ENCODE measurements around the gene NKD1. TPM values are rescaled to one million over a fixed set of nuclear protein-coding genes. Genes with fewer than 3 reads are reported as not detected.

The NKD1 gene
- total RNA-seq, 1 experiment from 2014 or later: 0.02 TPM

GRCh38 chr16:50515218-50515617, 33.0 kb upstream of the NKD1 start:
- Histone ChIP-seq H3K4me3 (no peak overlapping the region), H3K27ac (no peak overlapping the region), H3K36me3 (no peaks in the 10 kb centered on the region), H3K4me1 (no peaks in the 10 kb centered on the region), H3K27me3 (0 out of 2 replicates have a peak, but pooled peaks cover 3% of the 10 kb centered on the region), H3K9me3 (replicated peaks) (peaks cover 4% of the 10 kb centered on the region; the same call in 1 of the 2 replicates)
- no peak for DNase-seq

- Histone ChIP-seq H3K9me3 (replicated peaks) (peaks cover 4% of the 10 kb centered on the region; the same call in 1 of the 2 replicates), H3K27ac (no peak overlapping the region), H3K4me3 (no peak overlapping the region), H3K27me3 (0 out of 2 replicates have a peak, but pooled peaks cover 3% of the 10 kb centered on the region), H3K36me3 (no peaks in the 10 kb centered on the region), H3K4me1 (no peaks in the 10 kb centered on the region)
- no peak for DNase-seq
Observed at GRCh38 chr16:50516401-50516800, 31.8 kb upstream of the NKD1 start.

- H3K27ac ChIP-seq: no peak overlapping the region
- H3K4me3 ChIP-seq: no peak overlapping the region
- H3K4me1 ChIP-seq: no peaks in the 10 kb centered on the region
- H3K27me3 ChIP-seq: 0 out of 2 replicates have a peak, but pooled peaks cover 3% of the 10 kb centered on the region
- peaks cover 4% of the 10 kb centered on the region; the same call in 1 of the 2 replicates for H3K9me3 ChIP-seq (replicated peaks)
- H3K36me3 ChIP-seq: no peaks in the 10 kb centered on the region
- DNase-seq: no peak
Observed at GRCh38 chr16:50516890-50517289, 31.3 kb upstream of the NKD1 start.

- H3K27ac ChIP-seq: no peak overlapping the region
- 0 out of 2 replicates have a peak, but pooled peaks cover 3% of the 10 kb centered on the region for H3K27me3 ChIP-seq
- H3K36me3 ChIP-seq: no peaks in the 10 kb centered on the region
- DNase-seq: no peak
- H3K4me3 ChIP-seq: no peak overlapping the region
- no peaks in the 10 kb centered on the region for H3K4me1 ChIP-seq
- peaks cover 4% of the 10 kb centered on the region; the same call in 1 of the 2 replicates for H3K9me3 ChIP-seq (replicated peaks)
Observed at GRCh38 chr16:50517450-50518252, 30.5 kb upstream of the NKD1 start.

GRCh38 chr16:50519001-50519400, 29.2 kb upstream of the NKD1 start:
- no peak for DNase-seq
- Histone ChIP-seq H3K36me3 (no peaks in the 10 kb centered on the region), H3K4me3 (no peak overlapping the region), H3K27me3 (0 out of 2 replicates have a peak, but pooled peaks cover 3% of the 10 kb centered on the region), H3K27ac (no peak overlapping the region), H3K9me3 (replicated peaks) (peaks cover 4% of the 10 kb centered on the region; the same call in 1 of the 2 replicates), H3K4me1 (no peaks in the 10 kb centered on the region)

- Histone ChIP-seq H3K36me3 (no peaks in the 10 kb centered on the region), H3K27ac (no peak overlapping the region), H3K9me3 (replicated peaks) (peaks cover 4% of the 10 kb centered on the region; the same call in 1 of the 2 replicates), H3K4me1 (no peaks in the 10 kb centered on the region), H3K27me3 (0 out of 2 replicates have a peak, but pooled peaks cover 3% of the 10 kb centered on the region), H3K4me3 (no peak overlapping the region)
- no peak for DNase-seq
Observed at GRCh38 chr16:50519602-50520001, 28.6 kb upstream of the NKD1 start.

GRCh38 chr16:50520451-50521245, 27.5 kb upstream of the NKD1 start:
- no peaks in the 10 kb centered on the region for H3K36me3 ChIP-seq
- H3K9me3 ChIP-seq (replicated peaks): peaks cover 4% of the 10 kb centered on the region; the same call in 1 of the 2 replicates
- no peaks in the 10 kb centered on the region for H3K27me3 ChIP-seq
- no peaks in the 10 kb centered on the region for H3K4me1 ChIP-seq
- no peak overlapping the region for H3K4me3 ChIP-seq
- no peak for DNase-seq
- H3K27ac ChIP-seq: no peak overlapping the region

- H3K4me3 ChIP-seq: no peak overlapping the region
- H3K9me3 ChIP-seq (replicated peaks): peaks cover 4% of the 10 kb centered on the region; the same call in 1 of the 2 replicates
- no peaks in the 10 kb centered on the region for H3K27me3 ChIP-seq
- H3K27ac ChIP-seq: no peak overlapping the region
- H3K36me3 ChIP-seq: no peaks in the 10 kb centered on the region
- DNase-seq: no peak
- H3K4me1 ChIP-seq: no peaks in the 10 kb centered on the region
Observed at GRCh38 chr16:50521246-50521900, 26.8 kb upstream of the NKD1 start.

- Histone ChIP-seq H3K27me3 (no peaks in the 10 kb centered on the region), H3K4me1 (no peaks in the 10 kb centered on the region), H3K27ac (no peak overlapping the region), H3K9me3 (replicated peaks) (0 out of 2 replicates have a peak, but pooled peaks cover under 1% of the 10 kb centered on the region), H3K36me3 (no peaks in the 10 kb centered on the region), H3K4me3 (no peak overlapping the region)
- no peak for DNase-seq
Observed at GRCh38 chr16:50522324-50522723, 25.9 kb upstream of the NKD1 start.

- Histone ChIP-seq H3K4me3 (no peak overlapping the region), H3K9me3 (replicated peaks) (no peaks in the 10 kb centered on the region), H3K27me3 (no peaks in the 10 kb centered on the region), H3K36me3 (no peaks in the 10 kb centered on the region), H3K4me1 (no peaks in the 10 kb centered on the region), H3K27ac (no peak overlapping the region)
- DNase-seq: no peak
Observed at GRCh38 chr16:50523710-50524109, 24.5 kb upstream of the NKD1 start.

- Histone ChIP-seq H3K9me3 (replicated peaks) (no peaks in the 10 kb centered on the region), H3K4me3 (no peak overlapping the region), H3K4me1 (no peaks in the 10 kb centered on the region), H3K27me3 (no peaks in the 10 kb centered on the region), H3K27ac (no peak overlapping the region), H3K36me3 (no peaks in the 10 kb centered on the region)
- no peak for DNase-seq
Observed at GRCh38 chr16:50525262-50525661, 22.9 kb upstream of the NKD1 start.

GRCh38 chr16:50525716-50526115, 22.5 kb upstream of the NKD1 start:
- Histone ChIP-seq H3K36me3 (no peaks in the 10 kb centered on the region), H3K4me1 (no peaks in the 10 kb centered on the region), H3K4me3 (no peak overlapping the region), H3K27ac (no peak overlapping the region), H3K27me3 (no peaks in the 10 kb centered on the region), H3K9me3 (replicated peaks) (no peaks in the 10 kb centered on the region)
- DNase-seq: no peak

- H3K4me3 ChIP-seq: no peak overlapping the region
- no peak overlapping the region for H3K27ac ChIP-seq
- H3K9me3 ChIP-seq (replicated peaks): no peaks in the 10 kb centered on the region
- H3K36me3 ChIP-seq: no peaks in the 10 kb centered on the region
- DNase-seq: no peak
- no peaks in the 10 kb centered on the region for H3K4me1 ChIP-seq
- H3K27me3 ChIP-seq: no peaks in the 10 kb centered on the region
Observed at GRCh38 chr16:50526249-50526648, 21.9 kb upstream of the NKD1 start.

GRCh38 chr16:50526796-50527195, 21.4 kb upstream of the NKD1 start:
- Histone ChIP-seq H3K9me3 (replicated peaks) (no peaks in the 10 kb centered on the region), H3K27ac (no peak overlapping the region), H3K4me1 (no peaks in the 10 kb centered on the region), H3K4me3 (no peak overlapping the region), H3K36me3 (no peaks in the 10 kb centered on the region), H3K27me3 (no peaks in the 10 kb centered on the region)
- no peak for DNase-seq

All from SJCRH30 (cell line).